Lung (tissue), 12 donors: ENCODE results near the gene FOXI1. TPM values are rescaled to one million over a fixed set of nuclear protein-coding genes. Genes with fewer than 3 reads are reported as not detected.

Source experiments
- ATAC-seq: fragments of 200-7000 bp; cut with Tn5 transposase; one replicate; pipeline ENCODE4 v1.9.1; 2020; ENCODE audit warnings: moderate number of reproducible peaks; ENCODE audit not compliant: insufficient read depth, low FRiP score
- DNase-seq, 3 donors: peaks; one replicate each; pipeline ENCODE4 v3.0.0-alpha.2; 2013 to 2017
- H3K27ac ChIP-seq, 2 donors: one replicate each; pipeline ENCODE4 v1.5.1; 2013; ENCODE audit warnings: mild to moderate bottlenecking in 2 of 2, moderate library complexity in 2 of 2, control low read depth in 1 of 2, inconsistent platforms in 1 of 2, low read depth in 1 of 2, low read length in 1 of 2
- H3K27me3 ChIP-seq, 3 donors: one replicate each; pipeline ENCODE4 v1.5.1; 2013; ENCODE audit warnings: low read length in 2 of 3; ENCODE audit not compliant: control insufficient read depth in 3 of 3, insufficient read depth in 3 of 3
- H3K36me3 ChIP-seq, 4 donors: one replicate each; pipeline ENCODE4 v1.5.1; 2013; ENCODE audit warnings: low read length in 4 of 4, mild to moderate bottlenecking in 1 of 4, moderate library complexity in 1 of 4; ENCODE audit not compliant: control insufficient read depth in 4 of 4, insufficient read depth in 4 of 4
- H3K4me1 ChIP-seq, 5 donors: one replicate each; pipeline ENCODE4 v1.5.1; 2013; ENCODE audit warnings: low read length in 5 of 5, mild to moderate bottlenecking in 2 of 5, moderate library complexity in 1 of 5; ENCODE audit not compliant: control insufficient read depth in 5 of 5, insufficient read depth in 5 of 5
- H3K4me3 ChIP-seq: one replicate; pipeline ENCODE4 v1.5.1; 2013; ENCODE audit warnings: mild to moderate bottlenecking, control low read depth, moderate library complexity
- H3K9ac ChIP-seq, 2 donors: one replicate each; pipeline ENCODE4 v1.5.1; 2013; ENCODE audit warnings: low read length in 2 of 2, control low read depth in 1 of 2; ENCODE audit not compliant: insufficient read depth in 1 of 2
- H3K9me3 ChIP-seq, 4 donors: one replicate each; pipeline ENCODE4 v1.5.1; 2013; ENCODE audit warnings: low read length in 3 of 4, mild to moderate bottlenecking in 1 of 4, moderate library complexity in 1 of 4; ENCODE audit not compliant: control insufficient read depth in 4 of 4, insufficient read depth in 3 of 4
- CTCF ChIP-seq: IDR thresholded peaks from 2 replicates; pipeline ENCODE4 v1.5.1; 2012; ENCODE audit warnings: mild to moderate bottlenecking; ENCODE audit errors: control extremely low read depth, extremely low read depth
- WGBS, 2 donors: extraction: QIAGEN DNeasy Blood & Tissue Kit; methylation state at CpG; one replicate each; pipeline ENCODE4 v1.1.7; 2013; 5-methylcytosine and 5-hydroxymethylcytosine counted together
- polyA plus RNA-seq, 2 donors: library from polyadenylated mRNA; stranded (reverse); fragments of 200-250 nt; gene quantifications; one replicate each; pipeline ENCODE4 v1.2.1, GENCODE V29; 2013
- total RNA-seq, 2 donors: library from RNA; depleted of rRNA in 1 of 2; stranded (reverse); fragments of >200 nt in 1 of 2; gene quantifications; one replicate each; pipeline ENCODE4 v1.2.1, GENCODE V29; 2014 to 2021
- donor health status: control.
- donor health status: control.
- donor health status: Bipolar disorder and iron deficiency.
- donor health status: healthy.
- donor health status: DM: yes; HTN: yes; CAD: no.

The FOXI1 gene
- total and polyA plus RNA-seq, 4 donors: 0.05 to 0.10 TPM; not detected in 2

GRCh38 chr5:170078931-170079330 lies 26.8 kb upstream of the FOXI1 start:
- Histone ChIP-seq H3K4me3 (no peak overlapping the region), H3K9me3 (no peaks in the 10 kb centered on the region), H3K27me3 (no peaks in the 10 kb centered on the region), H3K4me1 (peaks cover 0 to 7% (median 0%) of the 10 kb centered on the region in 5 donors), H3K9ac (no peak overlapping the region), H3K36me3 (peaks cover 0 to 3% (median 0%) of the 10 kb centered on the region in 4 donors), H3K27ac (no peak overlapping the region)
- no peak for DNase-seq
- ATAC-seq: no peak
- TF ChIP-seq CTCF: no peak
- 95% methylated on average over 13 of the region's 13 CpGs for WGBS, 2 donors

- Histone ChIP-seq H3K4me3 (no peak overlapping the region), H3K27me3 (no peaks in the 10 kb centered on the region), H3K36me3 (peaks cover 0 to 3% (median 0%) of the 10 kb centered on the region in 4 donors), H3K9me3 (no peaks in the 10 kb centered on the region), H3K27ac (no peak overlapping the region), H3K9ac (no peak overlapping the region), H3K4me1 (peaks cover 0 to 7% (median 0%) of the 10 kb centered on the region in 5 donors)
- 98 to 100% methylated on average over 1 of the region's 1 CpG for WGBS, 2 donors
- TF ChIP-seq CTCF: no peak
- DNase-seq (no peak), ATAC-seq (no peak)
Measured at GRCh38 chr5:170080217-170080616, 25.5 kb upstream of the FOXI1 start.

- no peak for ATAC-seq
- DNase-seq: no peak
- H3K36me3 ChIP-seq: peaks cover 0 to 3% (median 0%) of the 10 kb centered on the region in 4 donors
- 78 to 90% methylated on average over 8 of the region's 8 CpGs for WGBS, 2 donors
- H3K9me3 ChIP-seq: no peaks in the 10 kb centered on the region
- no peak overlapping the region for H3K27ac ChIP-seq
- H3K4me1 ChIP-seq: peaks cover 0 to under 1% (median 0%) of the 10 kb centered on the region in 5 donors
- H3K27me3 ChIP-seq: no peaks in the 10 kb centered on the region
- TF ChIP-seq CTCF: no peak
- no peak overlapping the region for H3K4me3 ChIP-seq
- H3K9ac ChIP-seq: no peak overlapping the region
Measured at GRCh38 chr5:170080786-170081445, 24.8 kb upstream of the FOXI1 start.
